CD4-positive, alpha-beta T cell treated with Interleukin-21 for 1 hour (primary cell): ENCODE data around the gene SNRPD1.
"Not testable (repeated sequence)": the region's sequence is repeated elsewhere in the genome, so short reads cannot be mapped to it uniquely, and the experiment has no call there.

Source experiments
- DNase-seq: peaks from one replicate; pipeline ENCODE4 v3.0.0-alpha.2; 2020

Gene SNRPD1

DNA sequence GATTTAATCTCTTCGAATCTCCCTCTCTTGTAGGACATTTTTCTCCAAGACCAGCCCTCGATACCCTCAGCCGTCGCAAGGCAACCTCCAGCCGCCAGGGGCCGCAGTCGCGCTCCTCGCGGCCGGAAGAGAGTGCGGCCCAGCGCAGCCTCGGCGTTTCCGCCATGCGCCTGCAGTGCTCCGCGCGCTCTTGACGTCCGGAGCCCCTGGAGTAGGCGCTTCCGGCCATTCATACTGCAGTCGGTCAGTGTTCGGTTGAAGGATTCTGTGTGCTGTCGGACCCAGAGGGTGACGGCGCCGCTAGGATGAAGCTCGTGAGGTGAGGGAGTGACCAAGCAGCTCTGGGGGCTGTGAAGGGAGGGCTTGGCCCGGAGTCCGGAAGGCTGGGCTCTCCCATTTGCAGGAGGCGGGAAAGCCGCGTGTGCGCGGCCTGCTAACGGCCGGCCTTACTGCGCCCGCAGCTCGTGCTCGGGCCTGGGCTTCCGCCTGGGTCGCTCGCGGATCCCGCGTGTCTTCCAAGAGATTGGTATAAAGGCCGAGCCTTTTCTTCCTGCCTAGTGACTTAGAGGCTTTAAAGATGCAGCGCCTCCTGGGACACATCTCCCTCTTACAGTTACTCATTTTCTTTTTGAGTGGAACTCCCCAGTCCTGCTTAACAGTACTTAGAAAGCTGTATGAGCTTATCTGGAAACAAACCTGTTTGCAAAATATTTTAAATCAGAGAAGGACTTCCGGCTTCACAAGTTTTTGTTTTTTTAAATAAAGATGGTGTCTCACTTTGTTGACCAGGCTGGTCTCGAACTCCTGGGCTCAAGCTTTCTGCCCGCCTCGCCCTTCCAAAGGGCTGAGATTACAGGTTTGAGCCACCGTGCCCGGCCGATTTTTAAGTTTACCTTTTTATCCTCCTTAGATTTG is at the start of gene SNRPD1:
SNRPD1 (plus strand) TSS at position 190 of the 915 bp plus-strand sequence; CDS start at position 306, 116 bp downstream.
- DNase-seq: peak; percentile 91

DNA sequence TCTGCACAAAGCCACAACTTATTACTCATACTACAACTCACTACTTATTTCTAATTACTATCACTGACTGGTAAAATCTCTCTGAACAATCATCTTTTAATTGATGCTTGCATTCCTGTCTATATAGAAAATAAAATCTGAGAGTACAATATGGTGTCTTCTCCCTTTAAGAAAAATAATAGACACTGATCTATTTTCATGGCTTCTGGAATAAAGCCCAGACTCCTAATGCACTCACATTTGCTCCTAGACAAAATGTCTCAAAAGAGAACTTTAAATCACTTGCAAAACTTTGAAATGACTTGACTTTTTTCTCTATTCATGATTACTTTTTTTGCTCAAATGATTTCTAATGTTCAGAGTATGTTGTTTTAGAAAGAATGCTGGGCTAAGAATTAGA is 40.3 kb upstream of the SNRPD1 start:
- DNase-seq: no peak

DNA sequence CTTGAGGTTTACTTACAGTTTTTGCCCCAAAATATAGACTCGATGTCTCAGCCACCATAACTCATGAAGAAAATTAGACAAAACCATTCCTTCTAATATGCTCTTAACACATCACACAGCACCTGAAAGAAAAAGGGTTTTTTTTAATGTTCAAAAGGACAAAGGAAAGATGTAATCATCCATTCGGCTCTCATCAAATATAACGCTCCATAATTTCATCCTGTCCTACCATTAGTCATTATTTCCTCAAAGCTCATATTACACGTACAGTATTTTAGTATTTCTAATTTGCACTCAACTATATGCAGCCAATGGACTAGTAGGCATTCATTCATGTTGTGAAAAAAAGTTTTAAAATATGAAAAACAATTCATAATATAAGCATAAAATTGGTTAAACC is 36.5 kb upstream of the SNRPD1 start:
- no peak for DNase-seq

DNA sequence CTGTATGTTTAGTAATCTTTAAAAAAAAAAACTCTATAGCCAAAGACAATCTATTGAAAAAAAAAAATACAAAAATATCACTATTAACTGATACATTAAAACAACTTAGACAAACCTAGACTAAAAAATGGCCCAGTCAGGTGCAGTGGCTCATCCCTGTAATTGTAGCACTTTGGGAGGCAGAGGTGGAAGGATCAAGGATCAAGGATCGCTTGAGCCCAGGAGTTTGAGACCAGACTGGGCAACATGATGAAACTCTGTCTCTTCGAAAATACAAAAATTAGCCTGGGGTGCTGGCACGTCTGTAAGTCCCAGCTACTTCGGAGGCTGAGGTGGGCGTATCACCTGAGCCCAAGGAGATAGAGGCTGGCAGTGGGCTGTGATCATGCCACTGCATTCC is 27.7 kb upstream of the SNRPD1 start:
- no peak for DNase-seq

DNA sequence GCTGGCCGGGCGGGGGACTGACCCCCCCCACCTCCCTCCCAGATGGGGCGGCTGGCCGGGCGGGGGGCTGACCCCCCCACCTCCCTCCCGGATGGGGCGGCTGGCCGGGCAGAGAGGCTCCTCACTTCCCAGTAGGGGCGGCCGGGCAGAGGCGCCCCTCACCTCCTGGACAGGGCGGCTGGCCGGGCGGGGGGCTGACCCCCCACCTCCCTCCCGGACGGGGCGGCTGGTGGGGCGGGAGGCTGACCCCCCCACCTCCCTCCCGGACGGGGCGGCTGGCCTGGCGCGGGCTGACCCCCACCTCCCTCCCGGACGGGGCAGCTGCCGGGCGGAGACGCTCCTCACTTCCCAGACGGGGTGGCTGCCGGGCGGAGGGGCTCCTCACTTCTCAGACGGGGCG is 19.8 kb upstream of the SNRPD1 start:
- DNase-seq: not testable (repeated sequence)

DNA sequence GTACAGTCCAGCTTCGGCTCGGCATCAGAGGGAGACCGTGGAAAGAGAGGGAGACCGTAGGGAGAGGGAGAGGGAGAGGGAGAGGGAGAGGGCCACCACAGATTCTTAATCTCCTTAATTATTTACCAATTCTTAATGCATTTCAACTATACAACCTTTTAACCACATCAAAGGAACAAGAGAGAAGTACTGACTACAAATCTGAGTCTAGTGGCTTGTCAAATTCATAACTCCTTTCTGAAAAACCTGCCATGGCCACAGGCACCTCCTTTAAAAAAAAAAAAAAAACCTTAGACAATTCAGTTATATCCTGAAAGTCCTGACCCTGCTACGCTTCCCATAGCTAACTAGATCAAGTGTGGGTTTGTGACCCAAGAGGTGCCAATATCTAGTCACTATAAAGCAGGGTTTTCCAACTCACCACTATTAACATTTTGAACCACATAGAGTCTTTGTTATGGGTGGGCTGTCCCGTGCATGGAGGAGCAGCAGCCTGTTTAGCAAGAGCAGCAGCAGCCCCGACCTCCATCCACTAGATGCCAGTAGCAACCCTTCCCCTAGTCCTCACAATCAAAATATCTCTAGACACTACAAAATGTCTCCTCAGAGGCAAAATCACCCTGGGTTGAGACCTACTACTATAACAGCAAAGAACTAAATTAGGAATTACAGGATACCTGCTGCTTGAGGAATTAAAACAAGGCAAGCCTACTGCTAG is 18.4 kb upstream of the SNRPD1 start:
- peak; percentile 24 for DNase-seq

DNA sequence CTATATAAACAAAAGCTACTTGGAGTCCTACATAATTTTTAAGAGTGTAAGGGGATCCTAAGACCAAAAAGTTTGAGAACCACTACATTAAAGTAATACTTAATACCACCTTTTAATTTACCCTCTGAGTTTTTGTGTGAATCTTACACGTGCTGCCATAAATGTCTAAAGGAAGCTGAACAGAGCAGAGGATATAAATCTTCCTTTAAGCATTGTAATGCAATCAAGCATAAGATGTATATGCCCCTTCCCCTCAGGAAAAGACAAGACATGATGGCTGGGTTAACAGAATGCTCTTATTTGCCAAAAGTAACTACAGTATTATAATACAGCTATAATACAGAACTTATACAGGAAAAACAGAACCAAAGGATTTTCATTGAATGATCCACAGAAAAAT is 14.5 kb upstream of the SNRPD1 start:
- DNase-seq: no peak

DNA sequence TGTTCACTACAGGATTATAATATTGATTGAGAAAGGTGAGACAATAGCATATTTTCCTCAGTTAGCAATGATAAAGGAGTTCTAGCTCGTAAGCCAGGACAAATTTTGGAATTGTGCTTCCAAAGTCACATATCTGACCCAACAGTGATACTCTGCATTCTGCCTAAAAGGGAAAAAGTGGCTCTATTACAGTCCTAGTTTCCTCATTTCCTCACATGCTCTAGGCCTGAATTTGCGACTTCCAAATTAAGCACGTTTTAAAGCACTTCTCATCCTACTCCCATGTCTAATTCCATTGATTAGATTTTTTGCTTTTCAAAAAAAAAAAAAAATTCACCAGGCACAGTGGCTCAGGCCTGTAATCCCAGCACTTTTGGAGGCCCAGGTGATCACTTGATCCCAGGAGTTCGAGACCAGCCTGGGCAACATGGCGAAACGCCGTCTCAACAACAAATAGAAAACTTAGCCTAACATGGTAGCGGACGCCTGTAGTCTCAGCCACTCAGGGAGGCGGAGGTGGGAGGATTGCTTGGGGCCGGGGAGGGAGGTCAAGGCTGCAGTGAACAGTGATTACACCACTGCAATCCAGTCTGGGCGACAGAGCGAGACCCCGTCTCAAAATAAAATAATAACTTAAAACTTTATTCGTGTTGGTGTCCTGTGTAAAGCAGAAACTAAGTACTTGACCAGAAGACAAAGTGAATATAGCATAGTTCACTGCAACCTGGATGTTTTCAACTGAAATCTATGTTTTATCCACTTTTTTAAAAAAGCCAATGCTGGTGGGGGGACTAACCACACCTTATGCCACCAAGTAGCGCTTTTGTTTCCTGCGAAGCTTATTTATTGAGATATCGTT is 13.2 kb upstream of the SNRPD1 start:
- no peak for DNase-seq

DNA sequence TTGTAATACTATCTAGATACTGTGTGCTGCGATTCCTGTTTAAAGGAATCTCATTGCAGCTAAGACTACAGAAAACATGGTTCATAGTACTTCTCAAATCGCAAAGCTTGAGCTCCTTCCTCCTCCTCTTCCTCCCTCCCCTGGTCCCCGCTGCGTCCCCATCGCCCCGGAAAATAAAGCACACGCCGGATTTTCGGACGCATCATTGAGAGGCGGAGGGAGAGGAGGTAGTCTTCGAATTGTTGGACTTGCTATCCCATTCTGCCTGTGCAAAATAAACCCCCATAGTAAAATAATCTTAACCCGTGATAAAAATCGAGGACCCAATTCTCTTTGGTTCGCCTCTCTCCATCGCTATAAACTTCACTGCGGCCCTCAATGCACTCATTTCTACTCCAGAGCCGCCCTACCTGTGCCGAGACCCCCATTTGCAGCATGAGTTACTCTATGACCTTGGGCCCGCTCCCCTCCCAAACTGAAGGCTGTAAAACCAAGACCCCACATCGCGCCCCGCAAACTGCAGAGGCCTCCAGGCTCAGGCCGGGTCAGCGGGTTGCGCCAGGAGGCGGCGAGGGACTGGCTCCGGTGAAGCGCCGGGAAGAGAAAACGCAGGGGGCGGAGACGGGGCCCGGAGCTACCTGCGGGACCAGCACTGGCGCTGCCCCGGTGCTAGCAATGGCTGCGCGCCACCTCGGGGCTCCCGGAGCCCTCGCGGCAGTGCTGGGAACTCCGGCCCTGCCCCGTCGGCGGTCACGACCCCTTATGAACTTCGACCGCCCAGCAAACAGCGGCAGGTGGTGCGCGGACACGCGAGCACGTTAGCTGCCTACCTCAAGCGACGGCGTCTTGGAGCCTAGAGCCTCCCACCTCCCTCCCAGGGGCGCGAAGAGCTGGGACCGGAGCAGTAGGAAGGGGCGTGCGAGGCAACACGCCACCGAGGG is 12.3 kb upstream of the SNRPD1 start:
- DNase-seq: peak; percentile 27

DNA sequence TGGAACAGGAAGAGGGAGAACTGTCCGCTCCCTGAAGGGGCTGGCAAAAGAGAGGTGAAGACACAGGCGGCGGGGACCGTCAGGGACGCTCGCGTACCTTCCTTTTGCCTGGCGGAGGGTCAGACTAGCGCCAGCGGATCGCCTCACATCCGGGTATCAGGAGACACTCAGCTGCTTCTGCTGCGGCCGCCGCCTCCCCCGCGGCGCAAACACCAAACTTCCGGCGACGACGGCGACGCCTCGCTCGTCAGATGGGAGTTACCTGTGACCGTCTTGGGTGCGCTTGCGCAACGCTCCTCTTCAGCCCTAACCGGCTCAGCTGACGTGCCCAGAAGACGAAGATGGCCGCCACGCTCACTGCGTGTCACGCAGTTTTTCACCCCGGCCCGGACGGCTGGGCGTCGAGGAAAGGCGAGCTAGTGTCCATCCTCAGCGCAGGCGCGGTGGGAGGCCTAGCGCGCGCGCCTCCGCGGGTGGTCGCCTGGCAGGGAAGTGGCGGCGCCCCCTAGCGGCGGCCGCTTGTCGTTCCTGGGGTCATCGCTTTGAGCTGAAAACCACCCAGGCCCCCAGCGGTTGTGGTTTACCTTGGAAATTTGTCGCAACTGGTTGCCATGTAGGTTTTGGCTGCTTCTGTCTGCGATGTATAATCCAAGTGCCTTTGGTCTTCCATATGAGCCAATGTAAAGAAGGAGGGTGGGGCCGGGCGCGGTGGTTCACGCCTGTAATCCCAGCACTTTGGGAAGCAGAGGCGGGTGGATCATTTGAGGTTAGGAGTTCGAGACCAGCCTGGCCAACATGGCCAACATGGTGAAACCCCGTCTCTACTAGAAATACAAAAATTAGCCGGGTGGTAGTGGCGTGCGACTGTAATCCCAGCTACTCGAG is 11.3 kb upstream of the SNRPD1 start, which contains the start of gene ESCO1:
ESCO1 (minus strand) TSS at position 179 of the 885 bp plus-strand sequence. CDS start 25,861 bp downstream, outside the sequence.
- peak; percentile 96 for DNase-seq

DNA sequence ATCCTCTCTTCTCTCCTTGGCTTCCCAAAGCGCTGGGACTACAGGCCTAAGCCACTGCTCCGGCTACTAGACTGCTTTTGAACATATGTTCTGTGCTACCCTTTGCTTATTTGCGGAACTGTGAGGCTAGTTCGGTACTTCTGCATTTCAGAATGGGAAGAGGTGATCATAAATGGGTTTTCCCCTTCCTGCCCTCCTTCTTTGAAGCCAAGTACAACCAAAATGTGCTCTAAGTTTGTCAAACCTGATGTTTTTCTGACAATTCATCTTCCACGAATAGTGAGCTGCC is 9.9 kb upstream of the SNRPD1 start:
- peak; percentile 25 for DNase-seq

DNA sequence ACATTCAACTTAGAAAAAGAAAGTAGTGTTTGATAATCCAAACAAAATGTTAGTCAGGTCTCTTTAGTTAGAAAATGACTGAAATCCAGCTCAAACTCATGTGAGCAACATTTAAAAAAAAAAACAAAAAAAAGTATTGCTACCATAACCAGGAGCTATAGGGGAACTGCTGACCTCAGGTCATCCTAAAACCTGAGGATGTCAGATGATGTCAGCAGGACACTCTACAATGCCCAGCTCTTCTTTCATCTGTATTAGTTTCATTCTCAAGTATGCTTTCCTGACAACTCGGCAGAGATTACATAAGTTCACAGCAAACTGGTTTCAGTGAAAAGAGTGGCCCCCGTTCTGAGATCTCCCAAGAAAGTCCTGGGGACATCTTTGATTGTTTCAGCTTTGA is 7.4 kb upstream of the SNRPD1 start:
- peak; percentile 8 for DNase-seq

DNA sequence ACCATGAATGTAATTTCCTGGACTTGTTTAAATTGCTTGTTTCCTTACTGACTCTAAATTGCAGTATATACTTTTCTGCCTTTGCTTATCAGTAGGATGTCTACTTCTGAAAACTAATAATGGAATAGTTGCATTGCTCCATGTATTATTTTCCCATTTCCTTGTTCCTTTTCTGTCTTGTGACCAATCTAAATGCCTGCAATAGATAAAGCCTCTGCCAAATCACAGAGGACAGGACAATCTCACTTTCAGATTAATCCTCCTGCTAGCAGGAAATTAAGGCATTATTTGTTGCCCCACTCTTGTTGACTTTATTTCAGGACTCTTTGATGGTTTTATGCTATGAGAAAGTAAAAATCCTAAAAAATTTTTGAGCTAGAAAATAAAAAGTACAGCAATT is 6.9 kb upstream of the SNRPD1 start:
- DNase-seq: no peak

DNA sequence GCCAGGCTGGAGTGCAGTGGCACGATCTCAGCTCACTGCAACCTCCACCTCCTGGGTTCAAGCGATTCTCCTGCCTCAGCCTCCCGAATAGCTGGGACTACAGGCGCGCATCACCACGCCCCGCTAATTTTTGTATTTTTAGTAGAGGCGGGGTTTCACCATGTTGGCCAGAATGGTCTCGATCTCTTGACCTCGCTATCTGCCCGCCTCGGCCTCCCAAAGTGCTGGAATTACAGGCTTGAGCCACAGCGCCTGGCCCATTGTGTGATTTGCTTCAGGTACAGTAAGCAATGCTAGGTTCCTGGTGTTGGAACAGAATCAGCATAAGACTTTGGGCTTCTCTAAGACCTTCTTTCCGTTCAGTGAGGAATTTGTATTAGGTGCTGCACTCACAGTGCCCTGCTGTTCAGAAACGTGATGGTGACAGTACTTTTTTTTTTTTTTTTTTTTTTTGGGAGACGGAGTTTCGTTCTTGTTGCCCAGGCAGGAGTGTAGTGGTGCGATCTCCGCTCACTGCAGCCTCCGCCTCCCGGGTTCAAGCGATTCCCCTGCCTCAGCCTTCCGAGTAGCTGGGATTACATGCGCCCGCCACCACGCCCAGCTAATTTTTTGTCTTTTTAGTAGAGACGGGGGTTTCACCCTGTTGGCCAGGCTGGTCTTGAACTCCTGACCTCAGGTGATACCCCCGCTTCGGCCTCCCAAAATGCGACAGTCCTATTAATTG is 551 bp upstream of the SNRPD1 start:
- peak; percentile 8 for DNase-seq

DNA sequence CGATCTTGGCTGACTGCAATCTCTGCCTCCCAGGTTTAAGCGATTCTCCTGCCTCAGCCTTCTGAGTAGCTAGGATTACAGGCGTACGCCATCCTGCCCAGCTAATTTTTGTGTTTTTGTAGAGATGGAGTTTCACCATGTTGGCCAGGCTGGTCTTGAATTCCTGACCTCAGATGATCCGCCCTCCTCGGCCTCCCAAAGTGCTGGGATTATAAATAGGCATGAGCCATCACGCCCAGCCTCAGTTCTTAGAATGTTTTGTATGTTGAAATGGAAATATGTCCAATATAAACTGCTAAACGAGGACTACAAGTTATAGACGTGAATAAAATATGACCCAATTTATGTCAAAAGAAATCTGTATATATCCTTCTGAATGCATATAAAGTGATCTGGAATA is 9.5 kb downstream of the SNRPD1 start:
- DNase-seq: not testable (repeated sequence)

DNA sequence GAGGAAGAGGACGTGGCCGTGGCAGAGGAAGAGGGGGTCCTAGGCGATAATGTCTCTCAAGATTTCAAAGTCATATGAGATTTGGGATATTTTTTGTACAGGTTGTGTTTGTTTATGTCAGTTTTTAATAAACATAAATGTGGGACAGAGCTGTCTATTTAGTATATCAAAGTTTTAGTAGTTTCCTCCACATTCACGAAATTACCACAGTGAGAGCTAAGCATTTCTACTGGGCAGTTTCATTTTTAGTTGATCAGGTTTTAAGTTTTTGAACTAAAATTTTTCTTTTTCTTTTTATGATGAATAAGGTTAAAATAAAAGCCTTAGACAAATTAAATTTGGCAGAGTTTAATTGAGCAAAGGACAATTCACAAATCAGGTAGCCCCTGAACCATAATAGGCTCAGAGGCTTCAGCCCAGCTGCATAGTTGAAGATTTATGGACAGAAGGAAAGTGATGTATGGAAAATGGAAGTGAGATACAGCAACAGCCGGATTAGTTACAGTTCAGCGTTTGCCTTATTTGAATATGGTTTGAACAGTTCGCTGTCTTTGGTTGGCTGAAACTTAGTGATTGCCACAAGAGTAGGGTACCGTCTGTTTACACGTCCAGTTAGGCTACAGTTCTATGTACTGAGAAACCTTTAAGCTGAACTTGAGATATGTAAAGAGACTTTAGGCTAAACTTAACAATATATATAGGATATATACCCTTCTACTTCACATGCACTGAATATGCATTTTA is 17.1 kb downstream of the SNRPD1 start:
- DNase-seq: no peak

DNA sequence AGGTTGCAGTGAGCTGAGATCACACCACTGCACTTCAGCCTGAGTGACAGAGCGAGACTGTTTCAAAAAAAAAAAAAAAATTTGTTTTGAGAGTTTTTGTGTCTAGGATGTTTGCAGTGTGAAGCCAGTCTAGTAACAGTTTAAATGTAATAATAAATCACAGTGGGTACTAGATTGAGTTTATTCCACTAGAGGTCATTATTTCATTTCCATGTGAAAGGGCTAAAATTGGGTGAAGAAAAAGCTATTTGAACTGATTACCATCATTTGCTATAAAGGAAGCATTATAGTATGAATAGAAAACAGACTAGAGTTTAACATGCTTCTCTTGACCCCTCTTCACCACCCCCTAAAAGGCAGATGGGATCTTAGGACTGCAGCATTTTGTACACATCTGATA is 20.3 kb downstream of the SNRPD1 start:
- peak; percentile 8 for DNase-seq

DNA sequence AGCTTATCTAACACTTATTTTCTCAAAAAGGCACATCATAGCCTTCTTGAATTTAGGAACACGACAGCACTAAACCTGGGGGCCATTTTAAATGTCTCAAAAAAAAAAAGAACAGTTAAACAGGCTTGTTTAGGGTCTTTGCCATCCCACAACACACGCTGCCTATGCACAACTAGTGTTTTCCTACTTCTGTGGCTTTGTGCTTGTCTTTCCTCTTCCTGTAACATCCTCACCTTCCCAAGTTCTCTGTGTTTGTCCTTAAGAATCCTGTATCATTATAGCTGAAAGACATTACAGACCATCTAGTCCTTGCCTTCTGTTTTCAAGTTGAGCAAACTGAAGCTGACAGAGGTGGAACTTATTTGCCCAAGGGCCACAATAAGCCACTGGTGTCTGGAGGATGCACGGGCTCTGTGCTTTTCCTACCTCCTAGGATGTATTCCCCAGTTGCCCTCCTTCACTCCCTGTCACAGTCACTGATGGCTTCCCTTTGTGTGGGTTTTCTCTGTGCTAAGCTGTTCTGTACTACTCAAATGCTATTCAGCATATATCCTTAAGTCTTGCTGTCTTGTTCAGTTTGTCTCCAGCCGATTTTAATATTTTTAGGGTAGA is 22.6 kb downstream of the SNRPD1 start:
- no peak for DNase-seq

DNA sequence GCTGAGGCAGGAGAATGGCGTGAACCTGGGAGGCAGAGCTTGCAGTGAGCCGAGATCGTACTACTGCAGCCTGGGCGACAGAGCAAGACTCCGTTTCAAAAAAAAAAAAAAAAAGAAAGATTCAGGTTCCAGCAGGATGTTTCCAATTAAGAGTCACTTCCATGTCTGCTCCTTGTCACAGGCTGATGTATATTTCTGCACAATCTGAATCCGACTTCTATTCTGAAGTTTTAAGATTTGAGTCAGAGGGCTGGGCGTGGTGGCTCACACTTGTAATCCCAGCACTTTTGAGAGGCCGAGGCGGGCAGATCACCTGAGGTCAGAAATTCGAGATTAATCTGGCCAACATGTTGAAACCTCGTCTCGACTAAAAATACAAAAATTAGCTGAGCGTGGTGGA is 24.7 kb downstream of the SNRPD1 start:
- no peak for DNase-seq
